ENCODE results near the gene PCDHA9. TPM values are rescaled to one million over a fixed set of nuclear protein-coding genes. Genes with fewer than 3 reads are reported as not detected.

The PCDHA9 gene
- polyA plus RNA-seq, 2 of the 4 experiments (the other 2 are of a cell fraction) = 0.03 TPM; not detected in 1

DNA sequence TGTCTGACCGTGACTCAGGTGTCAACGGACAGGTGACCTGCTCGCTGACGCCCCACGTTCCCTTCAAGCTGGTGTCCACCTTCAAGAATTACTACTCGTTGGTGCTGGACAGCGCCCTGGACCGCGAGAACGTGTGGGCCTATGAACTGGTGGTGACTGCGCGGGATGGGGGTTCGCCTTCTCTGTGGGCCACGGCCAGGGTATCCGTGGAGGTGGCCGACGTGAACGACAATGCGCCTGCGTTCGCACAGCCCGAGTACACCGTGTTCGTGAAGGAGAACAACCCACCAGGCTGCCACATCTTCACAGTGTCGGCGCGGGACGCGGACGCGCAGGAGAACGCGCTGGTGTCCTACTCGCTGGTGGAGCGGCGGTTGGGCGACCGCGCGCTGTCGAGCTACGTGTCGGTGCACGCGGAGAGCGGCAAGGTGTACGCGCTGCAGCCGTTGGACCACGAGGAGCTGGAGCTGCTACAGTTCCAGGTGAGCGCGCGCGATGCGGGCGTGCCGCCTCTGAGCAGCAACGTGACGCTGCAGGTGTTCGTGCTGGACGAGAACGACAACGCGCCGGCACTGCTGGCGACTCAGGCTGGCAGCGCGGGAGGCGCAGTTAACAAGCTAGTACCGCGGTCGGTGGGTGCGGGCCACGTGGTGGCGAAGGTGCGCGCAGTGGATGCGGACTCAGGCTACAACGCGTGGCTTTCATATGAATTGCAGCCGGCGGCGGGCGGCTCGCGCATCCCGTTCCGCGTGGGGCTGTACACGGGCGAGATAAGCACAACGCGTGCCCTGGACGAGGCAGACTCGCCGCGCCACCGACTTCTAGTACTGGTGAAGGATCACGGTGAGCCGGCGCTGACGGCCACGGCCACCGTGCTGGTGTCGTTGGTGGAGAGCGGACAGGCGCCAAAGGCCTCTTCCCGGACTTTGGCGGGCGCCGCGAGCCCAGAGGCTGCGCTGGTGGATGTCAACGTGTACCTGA lies 22.3 kb downstream of the PCDHA9 start:
- no peak overlapping the region for H3K4me3 ChIP-seq
- no peak for DNase-seq (ENCODE audit: low read depth in 1 of 2, low spot score in 1 of 2)
- ChIA-PET CTCF (interaction anchor here (0.5 to 3.4 kb wide), 6 partner anchors 8 to 171 kb away, joined by 3 to 36 read pairs (median 4); partner anchors contain the start of gene PCDHAC1), POLR2A (no interaction called here)
- no peak overlapping the region for H3K27ac ChIP-seq
- H3K9me3 ChIP-seq = no peaks in the 10 kb centered on the region
- WGBS (ENCODE audit: missing lambda C conversion rate) = 91% methylated on average over 108 of the region's 114 CpGs
- no peak for ATAC-seq
- no peaks in the 10 kb centered on the region for H3K4me1 ChIP-seq
- no peak for FAIRE-seq
- TF ChIP-seq KDM1A (IDR thresholded peaks at IDR 0.05; ENCODE audit: low read depth) (no peak), HOXA7 (CRISPR knock-in tag; IDR thresholded peaks at IDR 0.05) (no peak), FOSB (CRISPR knock-in tag; IDR thresholded peaks at IDR 0.05) (no peak), REST (IDR thresholded peaks at IDR 0.05) (no peak), HEYL (CRISPR knock-in tag; IDR thresholded peaks at IDR 0.05) (no peak), POLR2AphosphoS2 (conservative IDR thresholded peaks at IDR 0.05; ENCODE audit: low read length) (no peak), ZSCAN20 (CRISPR knock-in tag; IDR thresholded peaks at IDR 0.05) (no peak), BCL3 (IDR thresholded peaks at IDR 0.05) (no peak), TFCP2L1 (CRISPR knock-in tag; IDR thresholded peaks at IDR 0.05) (no peak), BHLHE40 (IDR thresholded peaks at IDR 0.05; ENCODE audit: low read depth, low read length) (no peak)
- H3K4me2 ChIP-seq = no peak overlapping the region

DNA sequence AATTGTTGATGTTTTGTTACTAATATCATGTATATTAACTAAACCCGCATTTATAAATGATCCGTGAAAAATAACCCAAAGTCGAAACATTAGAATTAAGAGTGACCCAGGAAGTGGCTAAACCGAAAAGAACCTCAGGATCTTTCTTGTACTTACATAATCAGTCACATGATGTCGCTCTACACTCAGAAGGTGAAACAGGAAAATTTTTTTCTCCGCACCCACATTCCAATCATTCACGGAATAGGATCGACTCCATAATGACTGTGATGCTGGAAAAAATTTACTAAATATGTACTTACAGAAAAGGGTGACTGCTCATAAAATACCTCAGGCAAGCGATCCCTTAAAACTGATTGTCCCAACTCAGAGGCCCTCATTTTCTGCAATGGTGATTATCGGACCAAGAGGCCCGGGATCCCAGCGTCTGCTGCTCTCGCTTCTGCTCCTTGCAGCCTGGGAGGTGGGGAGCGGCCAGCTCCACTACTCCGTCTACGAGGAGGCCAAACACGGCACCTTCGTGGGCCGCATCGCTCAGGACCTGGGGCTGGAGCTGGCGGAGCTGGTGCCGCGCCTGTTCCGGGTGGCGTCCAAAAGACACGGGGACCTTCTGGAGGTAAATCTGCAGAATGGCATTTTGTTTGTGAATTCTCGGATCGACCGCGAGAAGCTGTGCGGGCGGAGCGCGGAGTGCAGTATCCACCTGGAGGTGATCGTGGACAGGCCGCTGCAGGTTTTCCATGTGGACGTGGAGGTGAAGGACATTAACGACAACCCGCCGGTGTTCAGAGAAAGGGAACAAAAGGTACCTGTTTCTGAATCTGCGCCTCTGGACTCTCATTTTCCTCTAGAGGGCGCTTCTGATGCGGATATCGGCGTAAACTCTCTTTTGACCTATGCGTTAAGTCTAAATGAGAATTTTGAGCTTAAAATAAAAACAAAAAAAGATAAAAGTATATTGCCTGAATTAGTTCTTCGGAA lies 27.2 kb downstream of the PCDHA9 start, which contains the start of gene PCDHA12:
Gene PCDHA12 (plus strand): TSS at position 224 of the 981 bp plus-strand sequence. CDS start 165 bp downstream, at position 389.
- ATAC-seq (peak; percentile 84 to 90), DNase-seq (ENCODE audit: low read depth in 1 of 2, low spot score in 1 of 2) (peak; percentile 67 to 72), FAIRE-seq (peak; percentile 74)
- Histone ChIP-seq H3K4me2 (peak within 1 kb of the TSS; percentile 59), H3K27ac (peak within 1 kb of the TSS; percentile 61 to 74), H3K4me3 (peak within 1 kb of the TSS; percentile 54), H3K9me3 (no peaks in the 10 kb centered on the region), H3K4me1 (no peaks in the 10 kb centered on the region)
- WGBS (ENCODE audit: missing lambda C conversion rate) = 31% methylated on average over 36 of the region's 47 CpGs
- ChIA-PET POLR2A (interaction anchor here (1.1 to 2.4 kb wide), 3 partner anchors 51 to 165 kb away, joined by 3 to 26 read pairs (median 11); partner anchors contain the start of gene PCDHAC1), CTCF (interaction anchor here (0.5 to 3.6 kb wide), 47 partner anchors 9 to 445 kb away, joined by 3 to 59 read pairs (median 4); partner anchors contain the start of genes PCDHA4, PCDHA5, PCDHAC1 and PCDHAC2)
- TF ChIP-seq MAZ (IDR thresholded peaks at IDR 0.05; ENCODE audit: borderline replicate concordance, low read depth, low read length) = no peak
- TF ChIP-seq ATOH8 (CRISPR knock-in tag; IDR thresholded peaks at IDR 0.05; ENCODE audit: low read depth) = no peak
- TF ChIP-seq CTCF (IDR thresholded peaks at IDR 0.05) = peak; percentile 68
- TF ChIP-seq RAD21 (conservative IDR thresholded peaks at IDR 0.05 in 1 of 2, IDR thresholded peaks at IDR 0.05 in 1 of 2) = peak; percentile 76 to 79
- TF ChIP-seq JUNB (IDR thresholded peaks at IDR 0.05) = no peak
- TF ChIP-seq RARB (CRISPR knock-in tag; IDR thresholded peaks at IDR 0.05) = no peak
- no peak for TF ChIP-seq HES2 (IDR thresholded peaks at IDR 0.05)
- TF ChIP-seq RFX5 (IDR thresholded peaks at IDR 0.05) = no peak
- TF ChIP-seq POLR2AphosphoS2 (conservative IDR thresholded peaks at IDR 0.05; ENCODE audit: low read length) = no peak
- TF ChIP-seq FOSB (CRISPR knock-in tag; IDR thresholded peaks at IDR 0.05) = no peak
- no peak for TF ChIP-seq NPAS2 (CRISPR knock-in tag; IDR thresholded peaks at IDR 0.05; ENCODE audit: borderline replicate concordance)
- TF ChIP-seq CBX8 (IDR thresholded peaks at IDR 0.05) = no peak
- TF ChIP-seq TFCP2L1 (CRISPR knock-in tag; IDR thresholded peaks at IDR 0.05) = no peak
- no peak for TF ChIP-seq ELK1 (IDR thresholded peaks at IDR 0.05; ENCODE audit: low read depth, low read length)
- no peak for TF ChIP-seq TP53 (CRISPR knock-in tag; IDR thresholded peaks at IDR 0.05)
- no peak for TF ChIP-seq ZC3H11A (IDR thresholded peaks at IDR 0.05)
